ENCODE data around the gene SLC16A9. TPM values are rescaled to one million over a fixed set of nuclear protein-coding genes. Genes with fewer than 3 reads are reported as not detected.

SLC16A9 gene
- total and polyA plus RNA-seq, 10 donors = 2.1 to 58.9 (median 27.0) TPM

DNA sequence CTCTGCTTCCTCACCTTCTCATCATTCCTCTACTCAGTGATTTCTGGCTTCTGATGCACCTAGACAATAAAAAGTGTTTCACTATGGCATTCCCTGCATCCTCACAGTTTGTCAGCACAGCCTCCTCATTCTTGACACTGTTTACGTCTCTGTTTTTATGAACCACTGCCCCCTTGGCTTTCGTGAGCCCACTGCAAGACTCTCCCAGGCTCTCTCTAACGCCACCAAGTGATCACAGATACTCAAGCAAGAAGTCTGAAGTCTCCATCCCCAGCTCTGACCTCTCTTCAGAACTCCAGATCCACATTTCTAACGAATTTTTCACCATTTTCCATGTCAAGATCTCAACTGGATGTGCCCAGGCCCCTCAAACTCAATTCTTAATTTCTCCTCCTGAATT is 8.9 kb downstream of the SLC16A9 start:
- H3K9me3 ChIP-seq = no peaks in the 10 kb centered on the region
- intact Hi-C loops (cut with DNase I; ENCODE audit: low total_unique reads) = no loop called here
- no peak for TF ChIP-seq POLR2AphosphoS5 (IDR thresholded peaks at IDR 0.05)
- no peak for TF ChIP-seq POLR2A (IDR thresholded peaks at IDR 0.05)
- TF ChIP-seq, protein P1, sequence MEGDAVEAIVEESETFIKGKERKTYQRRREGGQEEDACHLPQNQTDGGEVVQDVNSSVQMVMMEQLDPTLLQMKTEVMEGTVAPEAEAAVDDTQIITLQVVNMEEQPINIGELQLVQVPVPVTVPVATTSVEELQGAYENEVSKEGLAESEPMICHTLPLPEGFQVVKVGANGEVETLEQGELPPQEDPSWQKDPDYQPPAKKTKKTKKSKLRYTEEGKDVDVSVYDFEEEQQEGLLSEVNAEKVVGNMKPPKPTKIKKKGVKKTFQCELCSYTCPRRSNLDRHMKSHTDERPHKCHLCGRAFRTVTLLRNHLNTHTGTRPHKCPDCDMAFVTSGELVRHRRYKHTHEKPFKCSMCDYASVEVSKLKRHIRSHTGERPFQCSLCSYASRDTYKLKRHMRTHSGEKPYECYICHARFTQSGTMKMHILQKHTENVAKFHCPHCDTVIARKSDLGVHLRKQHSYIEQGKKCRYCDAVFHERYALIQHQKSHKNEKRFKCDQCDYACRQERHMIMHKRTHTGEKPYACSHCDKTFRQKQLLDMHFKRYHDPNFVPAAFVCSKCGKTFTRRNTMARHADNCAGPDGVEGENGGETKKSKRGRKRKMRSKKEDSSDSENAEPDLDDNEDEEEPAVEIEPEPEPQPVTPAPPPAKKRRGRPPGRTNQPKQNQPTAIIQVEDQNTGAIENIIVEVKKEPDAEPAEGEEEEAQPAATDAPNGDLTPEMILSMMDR (IDR thresholded peaks at IDR 0.05 in 8 of 11, conservative IDR thresholded peaks at IDR 0.05 in 3 of 11) = no peak
- H3K4me3 ChIP-seq = no peak overlapping the region
- no peak for DNase-seq
- no peaks in the 10 kb centered on the region for H3K27me3 ChIP-seq (replicated peaks in 1 of 7)
- 64 to 72% (median 65%) methylated on average over 4 of the region's 4 CpGs for WGBS, 5 donors
- peaks cover 0 to 14% (median 0%) of the 10 kb centered on the region in 6 donors for H3K4me1 ChIP-seq
- peak overlapping the region in 1 of 8 donors; percentile 58 for H3K27ac ChIP-seq
- H3K36me3 ChIP-seq = no peaks in the 10 kb centered on the region

- Histone ChIP-seq H3K36me3 (no peaks in the 10 kb centered on the region), H3K9me3 (no peaks in the 10 kb centered on the region), H3K27ac (peak overlapping the region in 4 of 8 donors; percentile 43 to 61 (median 52)), H3K4me3 (no peak overlapping the region), H3K27me3 (replicated peaks in 1 of 7) (no peaks in the 10 kb centered on the region), H3K4me1 (peaks cover 0 to 8% (median 0%) of the 10 kb centered on the region in 6 donors)
- intact Hi-C loops (cut with DNase I; ENCODE audit: low total_unique reads) = no loop called here
- WGBS, 5 donors = 55 to 90% (median 58%) methylated on average over 1 of the region's 1 CpG
- DNase-seq = no peak
- no peak for TF ChIP-seq POLR2AphosphoS5 (IDR thresholded peaks at IDR 0.05)
- TF ChIP-seq, protein P1 (IDR thresholded peaks at IDR 0.05 in 8 of 11, conservative IDR thresholded peaks at IDR 0.05 in 3 of 11) = no peak
- TF ChIP-seq POLR2A (IDR thresholded peaks at IDR 0.05) = no peak
These were observed 11.3 kb downstream of the SLC16A9 start for GRCh38 chr10:59698326-59698725.

- TF ChIP-seq, protein P1 (IDR thresholded peaks at IDR 0.05 in 8 of 11, conservative IDR thresholded peaks at IDR 0.05 in 3 of 11) = no peak
- TF ChIP-seq POLR2AphosphoS5 (IDR thresholded peaks at IDR 0.05) = no peak
- no peak for TF ChIP-seq POLR2A (IDR thresholded peaks at IDR 0.05)
These were observed 14.0 kb downstream of the SLC16A9 start for GRCh38 chr10:59695637-59696036.

GRCh38 chr10:59694936-59695335 is 14.7 kb downstream of the SLC16A9 start:
- intact Hi-C loops (cut with DNase I; ENCODE audit: low total_unique reads) = no loop called here
- Histone ChIP-seq H3K4me1 (peaks cover 0 to 8% (median 0%) of the 10 kb centered on the region in 6 donors), H3K36me3 (no peaks in the 10 kb centered on the region), H3K27me3 (replicated peaks in 1 of 7) (no peaks in the 10 kb centered on the region), H3K9me3 (no peaks in the 10 kb centered on the region), H3K27ac (peak overlapping the region in 6 of 8 donors; percentile 46 to 76 (median 74)), H3K4me3 (no peak overlapping the region)
- TF ChIP-seq POLR2AphosphoS5 (IDR thresholded peaks at IDR 0.05) (no peak), POLR2A (IDR thresholded peaks at IDR 0.05) (no peak)
- TF ChIP-seq, protein P1 (IDR thresholded peaks at IDR 0.05 in 8 of 11, conservative IDR thresholded peaks at IDR 0.05 in 3 of 11) = no peak
- DNase-seq = no peak
- 84 to 100% (median 88%) methylated on average over 1 of the region's 1 CpG for WGBS, 5 donors

More at GRCh38 chr10:59695637-59696036, 14.0 kb downstream of the SLC16A9 start:
- DNase-seq = no peak
- Histone ChIP-seq H3K4me3 (no peak overlapping the region), H3K27ac (peak overlapping the region in 7 of 8 donors; percentile 46 to 76 (median 73)), H3K36me3 (no peaks in the 10 kb centered on the region), H3K9me3 (no peaks in the 10 kb centered on the region), H3K27me3 (replicated peaks in 1 of 7) (no peaks in the 10 kb centered on the region), H3K4me1 (peaks cover 0 to 8% (median 0%) of the 10 kb centered on the region in 6 donors)
- intact Hi-C loops (cut with DNase I; ENCODE audit: low total_unique reads) = no loop called here
- 36 to 56% (median 43%) methylated on average over 3 of the region's 3 CpGs for WGBS, 5 donors

Data from spleen (tissue), 11 donors.